Measurements from ENCODE around the gene FRMD4A.

GRCh38 chr10:14160299-14160698 is 170.4 kb downstream of the FRMD4A start:
- TF ChIP-seq CTCF (IDR thresholded peaks at IDR 0.05; ENCODE audit: borderline replicate concordance, extremely low read depth, low read length, poor library complexity, severe bottlenecking) (no peak), EZH2 (IDR thresholded peaks at IDR 0.05; ENCODE audit: borderline replicate concordance, low read depth, low read length, severe bottlenecking) (no peak)
